Fibroblast of villous mesenchyme (primary cell): ENCODE measurements around the gene MKKS. TPM values are rescaled to one million over a fixed set of nuclear protein-coding genes. Genes with fewer than 3 reads are reported as not detected.

Experiments
- DNase-seq: peaks from one replicate; pipeline ENCODE4 v3.0.0-alpha.2; 2010; ENCODE audit warnings: low read depth
- H3K4me3 ChIP-seq: 2 replicates; pipeline ENCODE4 v1.5.1; 2011; ENCODE audit warnings: low read depth, mild to moderate bottlenecking, low read length
- total RNA-seq: library from RNA; depleted of rRNA; stranded (reverse); fragments of >200 nt; gene quantifications from 2 replicates; pipeline ENCODE4 v1.2.3, GENCODE V29; 2012
- TF ChIP-seq, protein P1 (sequence below): IDR thresholded peaks from 2 replicates; pipeline ENCODE4 v1.5.1; 2012; ENCODE audit warnings: low read depth, mild to moderate bottlenecking, low read length; ENCODE audit not compliant: insufficient read depth

Gene MKKS
- total RNA-seq, 1 donor = 9.1 TPM

DNA sequence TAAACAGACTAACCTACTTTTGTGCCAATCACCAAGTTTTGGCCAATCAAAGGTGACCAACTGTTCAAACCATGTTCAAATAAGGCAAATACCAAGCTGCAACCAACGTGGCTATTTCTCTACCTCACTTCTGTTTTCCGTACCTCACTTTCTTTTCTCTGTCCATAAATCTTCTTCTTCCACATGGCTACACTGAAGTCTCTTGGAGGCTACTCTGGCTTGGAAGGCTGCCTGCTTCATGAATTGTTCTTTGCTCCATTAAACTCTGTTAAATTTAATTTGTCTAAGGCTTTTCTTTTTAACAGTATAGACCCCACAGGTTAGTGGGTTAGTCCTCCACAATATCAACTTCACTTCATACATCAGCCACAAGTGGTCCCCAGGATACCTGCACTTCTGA lies 58.8 kb downstream of the MKKS start:
- DNase-seq = no peak
- TF ChIP-seq, protein P1, sequence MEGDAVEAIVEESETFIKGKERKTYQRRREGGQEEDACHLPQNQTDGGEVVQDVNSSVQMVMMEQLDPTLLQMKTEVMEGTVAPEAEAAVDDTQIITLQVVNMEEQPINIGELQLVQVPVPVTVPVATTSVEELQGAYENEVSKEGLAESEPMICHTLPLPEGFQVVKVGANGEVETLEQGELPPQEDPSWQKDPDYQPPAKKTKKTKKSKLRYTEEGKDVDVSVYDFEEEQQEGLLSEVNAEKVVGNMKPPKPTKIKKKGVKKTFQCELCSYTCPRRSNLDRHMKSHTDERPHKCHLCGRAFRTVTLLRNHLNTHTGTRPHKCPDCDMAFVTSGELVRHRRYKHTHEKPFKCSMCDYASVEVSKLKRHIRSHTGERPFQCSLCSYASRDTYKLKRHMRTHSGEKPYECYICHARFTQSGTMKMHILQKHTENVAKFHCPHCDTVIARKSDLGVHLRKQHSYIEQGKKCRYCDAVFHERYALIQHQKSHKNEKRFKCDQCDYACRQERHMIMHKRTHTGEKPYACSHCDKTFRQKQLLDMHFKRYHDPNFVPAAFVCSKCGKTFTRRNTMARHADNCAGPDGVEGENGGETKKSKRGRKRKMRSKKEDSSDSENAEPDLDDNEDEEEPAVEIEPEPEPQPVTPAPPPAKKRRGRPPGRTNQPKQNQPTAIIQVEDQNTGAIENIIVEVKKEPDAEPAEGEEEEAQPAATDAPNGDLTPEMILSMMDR = no peak
- no peak overlapping the region for H3K4me3 ChIP-seq

- H3K4me3 ChIP-seq = no peak overlapping the region
- TF ChIP-seq, protein P1 = no peak
- no peak for DNase-seq
These were observed 60.0 kb downstream of the MKKS start for GRCh38 chr20:10374036-10374435.

DNA sequence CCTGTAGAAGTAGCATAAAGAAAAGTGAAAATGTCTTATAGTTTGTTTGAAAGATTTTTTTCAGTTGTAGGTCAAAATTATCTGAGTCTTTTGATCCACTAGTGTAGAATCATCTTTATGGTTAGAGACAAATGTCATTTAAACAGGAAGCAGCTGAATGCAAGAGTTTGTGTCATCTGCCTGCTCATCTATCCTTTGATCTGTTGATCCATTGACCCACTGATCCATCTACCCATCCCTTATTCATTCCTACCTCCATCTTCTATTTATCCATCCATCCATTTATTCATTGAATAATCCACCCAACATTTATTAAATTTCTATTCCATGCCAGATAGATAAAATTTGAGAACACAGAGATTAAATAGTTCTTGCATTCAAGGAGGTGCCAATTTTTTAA lies 62.6 kb downstream of the MKKS start:
- no peak for DNase-seq
- H3K4me3 ChIP-seq = no peak overlapping the region
- TF ChIP-seq, protein P1 = no peak

DNA sequence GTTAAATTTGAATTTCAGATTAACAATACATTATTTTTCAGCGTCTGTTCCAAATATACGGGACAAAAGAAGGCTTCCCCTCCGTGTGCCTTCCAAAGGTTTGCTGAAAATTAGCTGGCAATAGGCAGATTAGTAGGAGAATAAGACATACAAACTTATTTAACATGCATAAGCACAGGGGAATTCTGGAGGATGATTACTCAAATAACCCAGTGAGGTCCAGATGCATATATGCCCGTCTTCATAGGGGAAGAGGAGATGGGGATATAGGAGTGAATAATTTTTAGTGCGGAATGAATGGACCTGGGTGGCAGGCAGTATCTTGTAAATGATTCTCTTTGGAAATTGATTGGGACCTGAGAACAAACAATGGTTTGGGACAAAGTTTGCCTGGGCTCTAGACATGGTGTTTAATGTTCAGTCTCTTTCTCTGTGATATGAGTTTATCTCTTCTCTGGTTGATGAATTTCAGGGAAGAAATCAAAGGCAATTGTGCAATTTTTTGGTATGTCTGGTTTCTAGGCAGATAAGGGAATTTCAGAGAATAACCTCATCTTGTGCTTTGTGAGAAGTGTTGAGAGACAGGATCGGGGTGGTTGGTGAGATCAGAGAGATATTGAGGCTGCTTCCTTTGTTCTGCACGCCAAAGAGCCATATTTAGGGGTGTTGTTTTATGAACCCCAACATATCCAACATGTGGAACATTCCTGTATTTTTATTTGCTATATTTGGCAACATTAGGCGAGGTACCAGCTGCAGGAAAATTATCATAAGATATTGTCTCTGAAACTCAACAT lies 63.7 kb downstream of the MKKS start:
- TF ChIP-seq, protein P1 = no peak
- H3K4me3 ChIP-seq = no peak overlapping the region
- peak; percentile 25 for DNase-seq

DNA sequence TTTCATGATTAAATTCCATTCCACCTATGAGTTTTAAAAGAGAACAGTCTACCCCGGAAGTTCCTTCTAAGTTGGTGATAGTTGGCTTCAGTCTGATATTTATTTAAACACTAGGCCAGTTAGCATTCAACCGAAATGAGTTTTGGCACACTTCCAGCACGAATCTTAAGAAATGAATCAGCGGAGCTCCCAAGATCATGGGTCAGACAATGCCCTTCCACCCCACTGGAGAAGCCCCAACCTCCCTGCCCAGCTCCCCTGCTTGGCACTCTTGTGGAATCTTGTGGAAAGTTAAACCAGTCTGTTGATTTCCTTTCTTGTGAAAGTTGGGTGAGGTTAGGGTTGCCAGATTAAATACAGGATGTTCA lies 64.3 kb downstream of the MKKS start:
- DNase-seq = peak; percentile 24
- no peak overlapping the region for H3K4me3 ChIP-seq
- TF ChIP-seq, protein P1 = no peak

- TF ChIP-seq, protein P1 = no peak
- H3K4me3 ChIP-seq = no peak overlapping the region
- no peak for DNase-seq
These were observed 65.3 kb downstream of the MKKS start for GRCh38 chr20:10368702-10369041.
